Muscle of arm (tissue), 12 donors: ENCODE measurements around the gene PRXL2A. TPM values are rescaled to one million over a fixed set of nuclear protein-coding genes. Genes with fewer than 3 reads are reported as not detected.
A peak's percentile ranks its signal among the peaks of the same experiment; 100 is the strongest.
"Not testable (repeated sequence)": the region's sequence is repeated elsewhere in the genome, so short reads cannot be mapped to it uniquely, and the experiment has no call there.

Experiments
- DNase-seq: peaks from one replicate; pipeline ENCODE4 v3.0.0-alpha.2; 2013
- polyA plus RNA-seq, 12 donors: library from polyadenylated mRNA; unstranded; fragments of 120-200 nt; gene quantifications; one replicate each; pipeline ENCODE4 v1.2.1, GENCODE V29; 2013; ENCODE audit not compliant: insufficient read length in 12 of 12

Gene PRXL2A
- polyA plus RNA-seq, 12 donors, result 73.4 to 838 (median 87.9) TPM

DNA sequence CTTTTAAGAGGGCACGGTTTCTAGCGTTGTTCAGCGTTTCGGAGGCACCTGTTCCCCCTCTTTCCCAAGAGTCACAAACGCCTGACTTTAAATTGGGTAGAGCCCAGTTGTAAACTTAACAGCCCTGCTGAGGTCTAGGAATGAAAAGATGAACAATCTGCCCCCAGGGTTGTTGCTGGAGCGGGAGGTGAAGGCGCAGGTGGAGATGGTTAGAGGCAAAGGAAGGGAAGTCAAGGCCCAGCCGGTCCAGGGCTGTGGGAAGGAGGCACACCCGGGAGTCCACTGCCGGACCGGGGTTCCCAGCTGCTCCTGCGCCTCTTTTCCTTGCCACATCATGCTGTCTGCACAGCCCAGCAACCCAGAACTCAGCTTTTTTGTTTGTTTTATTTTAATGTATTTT, 770 bp downstream of the PRXL2A start:
- DNase-seq, result no peak

DNA sequence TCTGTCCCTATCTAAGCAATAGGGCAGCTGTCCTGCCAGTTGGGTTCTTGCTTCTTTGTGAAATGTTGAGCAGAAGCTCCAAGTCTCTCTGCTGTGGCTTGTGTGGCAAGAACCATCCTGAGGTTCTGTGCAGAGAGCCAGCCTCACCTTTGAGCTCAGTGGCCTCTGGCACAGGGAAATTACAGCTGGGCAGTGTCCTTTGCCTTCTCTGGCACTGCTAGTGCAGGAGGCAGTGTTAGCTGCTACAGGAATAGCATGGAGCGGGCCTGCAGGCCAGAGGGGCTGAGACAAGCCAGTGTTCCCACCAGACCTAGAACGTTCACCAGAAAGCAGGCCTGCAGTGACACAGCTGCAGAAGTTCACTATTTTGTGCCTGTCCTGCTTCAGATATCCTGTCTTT, 1.8 kb downstream of the PRXL2A start:
- no peak for DNase-seq

DNA sequence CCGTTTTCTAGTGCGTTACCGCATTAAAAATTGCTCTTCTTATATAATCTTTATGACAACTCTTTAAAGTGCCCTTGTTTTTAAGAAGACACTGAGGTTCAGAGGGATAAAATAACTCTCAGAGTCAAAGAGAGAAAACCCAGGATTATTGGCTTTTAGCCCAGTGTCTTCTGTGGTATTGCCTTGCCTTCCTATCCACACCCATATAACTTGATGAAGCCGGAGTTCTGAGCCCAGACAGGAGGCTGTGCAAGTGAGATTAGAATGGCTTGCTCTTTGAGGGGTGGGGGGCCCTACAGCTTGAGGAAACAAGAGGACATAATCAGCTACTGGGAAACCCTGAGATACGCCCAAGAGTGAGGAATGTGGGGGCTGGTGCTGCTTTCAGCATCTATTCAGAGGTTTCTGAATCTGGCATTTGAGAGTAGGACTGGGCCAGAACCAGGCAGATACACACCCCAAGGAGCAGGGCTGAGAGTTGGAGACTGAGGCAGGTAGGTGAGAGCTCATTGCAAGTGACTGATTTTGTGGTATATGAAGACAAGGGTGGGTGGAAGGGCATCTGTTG, 2.3 kb downstream of the PRXL2A start:
- no peak for DNase-seq

DNA sequence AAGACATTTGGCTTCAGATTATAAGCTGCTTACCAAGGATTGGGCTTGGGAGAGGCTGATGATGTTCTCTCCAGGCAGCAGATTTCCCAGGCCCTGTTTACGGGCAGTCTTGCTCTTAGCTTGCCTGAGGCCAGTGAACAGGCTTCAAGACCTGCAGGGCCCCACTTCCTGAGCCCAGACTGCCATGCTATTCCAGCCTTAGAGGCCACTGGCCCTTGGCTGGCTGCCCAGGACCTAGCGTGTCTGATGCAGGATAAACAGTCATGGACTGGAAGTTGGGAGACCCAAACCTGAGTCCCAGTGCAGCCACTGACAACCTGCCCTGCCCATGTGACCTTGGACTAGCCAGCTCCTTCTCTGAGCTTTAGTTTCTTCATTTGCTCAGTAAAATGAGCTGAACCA, 2.9 kb downstream of the PRXL2A start:
- DNase-seq, result no peak

DNA sequence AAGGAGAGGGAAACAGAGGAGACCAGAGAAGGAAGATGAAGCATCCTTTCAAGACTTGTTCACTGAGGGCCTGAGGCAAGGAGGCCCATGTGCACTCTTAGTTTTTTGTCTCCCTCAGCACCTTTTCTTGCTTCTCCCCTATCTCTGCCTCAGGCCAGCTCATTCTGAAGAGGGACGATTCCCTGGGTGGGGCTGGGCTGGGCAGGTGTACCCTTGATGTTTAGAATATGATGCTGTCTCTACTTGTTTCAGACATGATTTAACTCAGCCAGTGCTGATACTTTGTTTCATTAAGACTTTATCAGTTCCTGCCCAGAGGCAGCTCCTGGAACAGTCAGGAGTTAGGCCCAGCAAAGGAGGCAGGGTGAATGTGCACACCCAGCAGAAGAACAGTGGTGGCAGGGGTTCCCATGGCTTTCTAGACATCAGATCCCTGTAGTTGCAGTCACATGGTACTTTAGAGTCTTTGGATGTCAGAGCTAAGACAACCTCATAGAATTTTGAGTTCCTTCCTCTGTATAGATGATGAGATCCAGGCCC, 3.4 kb downstream of the PRXL2A start:
- no peak for DNase-seq

DNA sequence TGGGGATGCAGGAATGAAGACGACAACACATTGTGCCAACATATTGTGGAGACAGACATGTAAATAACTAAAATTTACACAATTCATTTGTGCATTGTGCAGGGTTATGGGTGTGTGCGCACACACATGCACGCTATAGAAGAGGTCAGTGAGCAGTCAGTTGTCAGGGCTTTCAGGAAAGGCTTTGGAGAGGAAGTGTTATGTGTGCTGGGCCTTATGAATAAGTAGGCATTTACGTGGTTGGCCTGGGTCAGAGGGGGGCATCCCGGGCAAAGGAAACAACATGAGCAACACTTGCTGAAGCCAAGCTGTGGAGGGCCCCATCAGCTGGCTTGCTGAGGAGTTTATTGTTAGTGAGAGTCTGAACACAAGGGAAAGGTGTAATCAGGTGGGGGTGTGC, 4.1 kb downstream of the PRXL2A start:
- no peak for DNase-seq

DNA sequence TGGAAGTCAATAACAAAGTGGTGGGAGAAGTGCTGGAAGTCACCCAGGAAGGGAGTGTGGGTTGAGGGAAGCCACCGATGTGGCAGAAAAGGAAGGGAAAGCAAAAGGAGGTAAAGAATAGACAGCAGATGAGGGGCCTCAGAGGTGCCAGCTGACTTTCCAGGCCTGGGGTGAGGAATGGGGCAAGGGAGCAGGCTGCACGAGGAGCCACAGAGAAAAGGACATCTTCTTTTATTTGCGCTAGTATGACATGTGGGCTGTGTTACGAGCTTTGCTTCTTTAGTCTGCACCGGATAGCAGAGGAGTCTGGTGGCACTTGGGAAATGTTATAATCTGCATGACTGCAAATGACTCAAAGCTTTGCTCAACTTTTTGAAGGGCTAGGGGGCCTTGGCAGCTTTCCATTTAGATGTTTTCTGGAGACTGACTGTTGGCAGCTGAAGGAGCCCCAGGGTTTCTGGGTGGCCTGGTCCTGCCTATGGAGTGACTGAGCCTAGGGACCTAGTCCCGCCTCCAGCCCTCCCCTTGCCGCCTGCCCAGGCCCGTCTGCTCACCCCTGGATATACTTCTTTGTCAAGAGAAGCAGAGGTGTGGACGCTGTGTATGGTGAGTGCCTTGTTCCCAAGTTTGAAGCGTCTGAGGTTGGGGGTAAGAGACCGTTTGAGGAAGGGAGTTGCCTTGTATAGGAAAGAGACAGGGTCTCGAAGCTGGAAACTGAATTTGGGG, 5.1 kb downstream of the PRXL2A start:
- no peak for DNase-seq

DNA sequence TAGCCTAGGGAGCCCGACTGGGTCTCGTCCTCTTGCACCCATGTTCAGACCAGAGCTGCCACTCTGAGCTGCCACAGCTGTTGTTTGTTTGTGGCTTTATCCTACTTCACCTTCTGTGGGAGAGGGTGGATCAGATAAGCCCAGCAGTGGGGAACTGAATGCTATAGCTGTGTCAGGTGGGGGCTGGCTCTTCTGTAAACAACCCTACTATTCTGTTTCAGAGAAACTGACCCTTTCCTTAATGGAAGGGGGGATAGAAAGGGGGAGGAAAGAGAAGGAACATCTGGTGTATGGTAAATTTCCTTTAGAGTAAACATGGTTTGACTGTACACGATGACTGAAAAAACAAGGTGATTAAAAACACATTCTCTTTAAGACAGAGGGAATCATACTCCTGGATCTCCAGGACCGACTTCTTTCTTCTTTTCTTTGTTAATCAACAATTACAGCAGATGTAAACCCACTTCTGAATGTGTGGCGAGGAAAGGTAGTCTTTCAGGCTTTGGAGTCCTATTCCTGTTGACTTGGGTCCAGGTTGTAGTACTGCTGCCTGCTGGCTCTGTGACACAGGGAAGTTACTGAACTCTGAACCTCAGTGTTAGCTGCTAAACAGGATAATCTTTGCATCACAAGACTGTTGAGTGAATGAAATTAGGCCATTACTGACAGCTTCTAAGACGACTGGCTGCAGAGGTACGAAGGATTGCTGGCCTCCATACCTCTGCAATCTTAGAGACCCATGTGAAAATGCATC, 6.0 kb downstream of the PRXL2A start:
- DNase-seq, result no peak

DNA sequence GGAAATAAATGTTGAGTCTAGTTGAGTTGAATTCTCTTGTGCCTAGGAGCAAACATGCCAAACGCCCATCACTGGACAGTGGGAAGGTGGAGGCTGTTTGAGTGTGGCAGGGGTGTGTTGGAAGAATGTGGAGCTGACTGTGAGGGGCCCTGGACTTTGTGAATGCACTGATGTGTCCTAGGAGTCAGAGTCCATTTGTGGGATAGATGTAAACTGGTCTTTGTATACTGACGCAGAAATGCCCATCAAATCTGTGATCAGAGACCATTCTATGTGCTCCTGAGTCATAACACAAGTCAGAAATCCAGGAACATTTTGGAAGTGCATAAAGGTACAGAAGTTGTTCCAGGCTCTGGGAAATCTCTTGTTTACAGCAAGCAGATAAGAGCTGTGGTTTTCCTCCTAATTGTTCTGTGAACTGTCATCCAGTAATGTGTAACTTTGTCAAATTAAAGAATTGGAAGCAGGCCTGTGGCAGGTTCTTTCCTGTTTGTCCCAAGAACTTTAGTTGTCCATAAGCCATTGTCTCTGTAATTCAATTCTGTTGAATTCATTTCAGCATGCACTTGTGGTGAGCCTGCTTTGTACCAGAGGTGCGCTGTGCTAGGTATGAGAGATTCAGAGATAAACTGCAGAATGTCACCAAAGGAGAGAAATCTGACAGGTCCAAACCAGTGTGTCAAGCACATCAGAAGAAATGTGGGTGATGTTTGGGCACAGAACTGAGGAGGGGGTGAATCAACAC, 7.6 kb downstream of the PRXL2A start:
- DNase-seq, result no peak

DNA sequence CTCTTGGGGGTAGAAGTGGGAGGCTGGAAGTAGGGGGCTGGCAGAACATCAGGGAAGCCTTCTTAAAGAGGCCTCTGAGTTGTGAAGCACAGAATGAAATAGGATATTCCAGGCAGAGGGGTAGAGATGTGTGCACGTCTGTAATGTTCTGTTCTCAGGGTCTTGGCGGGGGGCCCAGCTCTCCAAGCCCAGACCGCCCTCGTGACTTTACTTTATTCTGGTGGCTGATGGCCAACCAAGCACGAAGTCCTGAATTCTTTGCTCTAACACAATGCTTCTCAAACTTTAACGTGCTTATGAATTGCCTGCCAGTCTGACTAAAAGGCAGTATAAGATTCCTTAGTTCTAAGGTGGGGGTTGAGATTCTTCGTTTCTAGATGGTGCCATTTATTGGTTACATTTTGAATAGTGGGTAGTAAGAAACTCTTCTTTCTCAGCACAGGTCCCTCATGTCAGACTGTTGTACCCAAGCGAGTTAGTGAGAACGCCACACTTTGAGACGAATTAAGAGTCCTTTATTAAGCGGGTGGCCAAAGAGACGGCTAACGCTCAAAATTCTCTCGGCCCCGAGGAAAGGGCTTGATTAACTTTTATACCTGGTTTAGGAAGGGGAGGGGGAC, 8.2 kb downstream of the PRXL2A start:
- peak; percentile 75 for DNase-seq

DNA sequence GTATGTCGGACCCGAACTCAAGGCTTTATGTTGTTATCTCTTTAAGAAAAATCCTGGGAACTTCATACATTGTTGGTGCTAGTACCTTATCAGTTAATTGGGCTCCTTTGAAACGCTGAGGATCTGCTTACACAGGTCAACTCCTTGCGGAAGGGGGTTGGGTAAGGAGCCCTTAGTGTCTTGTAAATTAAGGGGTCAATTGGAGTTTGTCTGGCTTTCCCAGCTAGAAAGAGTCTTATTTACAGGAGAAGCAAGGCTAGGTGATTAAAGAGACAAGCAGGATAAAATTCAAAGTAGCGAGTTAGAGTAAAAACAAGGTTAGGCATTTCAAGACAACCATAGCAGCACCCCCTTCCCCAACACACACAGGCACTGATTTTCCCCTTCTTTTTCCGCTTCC, 8.9 kb downstream of the PRXL2A start:
- not testable (repeated sequence) for DNase-seq

DNA sequence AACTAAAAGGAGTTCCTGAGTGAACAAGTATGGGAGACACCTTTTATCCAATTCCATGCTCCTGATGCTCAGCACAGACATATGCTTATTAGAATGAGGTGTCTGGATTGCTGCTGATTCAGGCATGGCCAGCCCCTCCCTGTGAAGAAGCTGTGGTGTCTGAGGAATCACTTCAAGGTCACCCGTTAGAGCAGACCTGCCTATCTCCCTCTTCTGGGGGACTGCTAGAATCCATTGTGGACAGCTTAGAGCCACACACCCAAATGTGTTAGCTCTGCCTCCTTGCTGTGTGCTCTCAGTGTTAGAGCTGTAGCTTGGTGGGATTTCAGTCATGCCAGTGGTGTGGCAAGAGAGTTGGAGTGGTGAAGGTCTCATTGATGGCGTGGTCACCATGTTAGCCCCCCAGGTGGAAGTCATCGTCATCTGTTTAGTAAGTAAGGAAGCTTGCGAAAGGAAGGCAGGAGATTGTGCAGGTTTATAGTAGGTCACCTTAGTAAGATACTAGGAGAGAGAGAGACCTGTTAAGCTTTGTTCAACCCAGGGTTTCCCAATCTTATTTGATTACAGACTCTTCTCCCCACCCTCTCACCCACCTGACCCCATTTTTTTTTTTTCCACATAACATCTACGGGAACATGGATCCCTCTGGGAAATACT, 12.8 kb downstream of the PRXL2A start:
- no peak for DNase-seq

DNA sequence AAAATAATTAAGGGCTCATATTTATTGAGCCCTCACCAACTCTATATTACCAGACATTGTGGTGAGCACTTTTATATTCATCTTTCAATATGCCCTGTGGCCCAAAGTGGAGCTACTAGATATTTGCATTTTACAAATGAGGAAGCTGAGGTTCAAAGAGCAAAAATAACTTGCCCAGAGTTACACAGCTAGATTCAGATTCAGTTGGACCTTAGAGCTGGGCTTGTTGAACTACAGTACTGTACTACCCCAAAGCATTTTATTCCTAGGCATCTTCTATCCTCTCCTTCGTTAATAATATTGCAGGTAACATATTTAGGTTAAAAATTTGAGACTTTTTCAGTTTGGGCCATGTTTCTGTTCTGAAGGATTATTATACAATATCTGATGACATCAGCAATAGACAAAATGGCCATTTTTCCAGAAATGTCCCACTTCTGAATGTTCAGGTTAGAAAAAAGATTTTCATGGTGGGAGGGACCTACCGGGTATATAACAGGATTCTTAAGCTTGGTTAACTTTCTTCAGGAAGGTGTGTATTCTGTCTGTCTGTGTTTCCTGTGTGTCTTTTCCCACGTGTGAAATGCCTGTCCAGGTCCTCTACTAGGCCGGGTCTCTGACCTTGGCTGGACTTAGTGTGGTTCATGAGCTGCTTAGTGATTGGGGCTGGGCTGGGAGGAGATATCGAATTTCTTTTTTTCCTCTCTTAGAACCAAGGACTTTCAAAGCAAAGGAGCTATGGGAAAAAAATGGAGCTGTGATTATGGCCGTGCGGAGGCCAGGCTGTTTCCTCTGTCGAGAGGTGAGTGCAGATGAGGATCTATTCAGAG, 13.6 kb downstream of the PRXL2A start:
- DNase-seq, result no peak

DNA sequence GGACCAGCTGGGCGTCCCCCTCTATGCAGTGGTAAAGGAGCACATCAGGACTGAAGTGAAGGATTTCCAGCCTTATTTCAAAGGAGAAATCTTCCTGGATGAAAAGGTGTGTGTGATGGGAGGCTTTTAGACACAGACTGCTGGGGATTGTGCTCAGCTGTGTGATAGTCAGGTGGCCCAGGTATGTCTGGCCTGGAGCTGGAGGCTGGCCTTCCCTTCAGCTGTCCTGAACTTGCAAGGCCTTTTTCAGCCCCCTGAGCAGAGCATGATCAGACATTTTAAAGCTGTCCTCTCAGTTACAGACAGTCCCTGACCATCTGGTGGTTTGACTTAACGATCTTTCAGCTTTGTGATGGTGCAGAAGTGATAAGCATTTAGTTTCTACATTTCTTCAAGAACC, 17.6 kb downstream of the PRXL2A start:
- no peak for DNase-seq

DNA sequence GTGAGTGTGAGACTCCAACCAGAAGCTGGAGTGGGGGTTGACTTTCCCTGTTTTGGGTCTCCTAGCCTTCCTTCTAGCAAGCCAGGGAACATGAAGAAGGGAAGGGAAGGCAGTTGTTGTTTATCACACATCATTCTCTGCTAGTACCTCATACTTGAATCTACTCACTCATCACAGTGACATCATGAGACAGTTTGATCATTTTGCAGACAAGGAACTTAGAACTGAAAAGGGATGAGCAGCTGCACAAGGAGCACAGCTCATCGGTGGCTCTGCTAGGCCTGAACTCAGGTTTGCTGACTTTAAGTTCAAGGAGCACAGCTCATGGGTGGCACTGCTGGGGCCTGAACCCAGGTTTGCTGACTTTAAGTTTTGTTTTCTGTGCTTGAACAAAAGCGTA, 19.2 kb downstream of the PRXL2A start:
- no peak for DNase-seq

DNA sequence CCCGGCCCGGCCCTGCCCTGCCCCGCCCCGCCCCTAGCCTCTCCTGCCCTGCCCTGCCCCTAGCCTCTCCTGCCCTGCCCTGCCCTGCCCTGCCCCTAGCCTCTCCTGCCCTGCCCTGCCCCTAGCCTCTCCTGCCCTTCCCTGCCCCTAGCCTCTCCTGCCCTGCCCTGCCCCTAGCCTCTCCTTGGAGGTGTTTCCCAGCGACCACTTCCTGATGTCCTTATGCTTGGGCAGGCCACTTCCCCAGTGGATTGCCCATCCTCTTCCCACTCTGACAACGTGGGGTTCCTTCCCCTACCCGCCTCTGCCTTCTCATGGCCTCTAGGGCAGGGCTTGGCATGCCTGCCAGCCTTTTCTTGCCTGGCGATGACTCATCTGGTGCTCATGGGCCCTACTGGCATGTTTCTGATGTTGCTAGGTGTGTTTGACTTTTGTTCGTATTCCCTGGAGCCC, 21.2 kb downstream of the PRXL2A start:
- no peak for DNase-seq

DNA sequence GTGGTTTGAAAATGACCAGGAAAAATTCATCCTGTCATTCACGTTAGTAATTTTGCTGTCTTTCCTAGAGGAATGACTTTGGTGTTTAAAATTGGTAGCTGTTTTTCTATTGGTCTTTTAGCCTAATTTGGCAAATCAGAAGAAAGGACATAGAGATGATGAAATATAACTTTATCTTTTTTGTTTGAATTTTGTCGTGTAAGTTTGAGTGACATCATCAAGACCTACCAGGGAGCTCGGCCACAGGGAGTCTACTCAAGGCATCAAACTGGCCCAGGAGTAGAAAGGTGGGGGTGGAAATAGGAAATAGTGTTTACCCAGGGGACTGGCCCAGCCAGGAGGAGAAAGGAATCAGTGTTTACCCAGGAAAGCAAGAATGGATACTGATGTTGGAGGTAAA, 24.8 kb downstream of the PRXL2A start:
- no peak for DNase-seq

DNA sequence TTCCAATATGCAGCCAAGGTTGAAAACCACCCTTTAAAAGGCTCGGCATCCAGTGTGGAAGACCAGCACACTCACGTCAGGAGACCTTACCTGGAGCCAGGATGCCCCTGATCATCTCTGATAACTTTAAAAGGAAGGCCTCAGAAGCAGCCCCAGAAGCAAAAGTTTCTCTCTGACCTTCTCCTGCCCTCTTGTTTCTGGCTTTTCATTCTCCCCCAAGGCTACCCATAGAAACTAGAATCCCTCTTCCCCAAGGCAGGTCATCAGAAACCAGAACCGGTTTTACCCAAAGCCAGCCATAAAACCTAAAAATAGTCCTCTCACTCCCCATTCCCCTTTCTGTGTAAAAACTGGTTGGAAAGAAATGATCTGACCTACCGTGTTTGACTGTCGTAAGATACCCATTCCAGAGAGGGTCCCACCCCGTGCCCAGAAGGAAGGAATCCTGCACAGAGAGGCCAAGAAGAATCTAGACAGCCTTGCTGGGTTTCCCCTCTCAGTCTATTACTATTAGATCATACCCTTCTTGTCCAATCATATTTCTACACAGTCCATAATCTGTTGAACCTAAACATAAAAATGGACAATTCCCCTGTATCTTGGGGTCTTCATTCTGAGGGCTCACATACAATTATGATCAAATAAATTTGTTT, 28.2 kb downstream of the PRXL2A start:
- no peak for DNase-seq

DNA sequence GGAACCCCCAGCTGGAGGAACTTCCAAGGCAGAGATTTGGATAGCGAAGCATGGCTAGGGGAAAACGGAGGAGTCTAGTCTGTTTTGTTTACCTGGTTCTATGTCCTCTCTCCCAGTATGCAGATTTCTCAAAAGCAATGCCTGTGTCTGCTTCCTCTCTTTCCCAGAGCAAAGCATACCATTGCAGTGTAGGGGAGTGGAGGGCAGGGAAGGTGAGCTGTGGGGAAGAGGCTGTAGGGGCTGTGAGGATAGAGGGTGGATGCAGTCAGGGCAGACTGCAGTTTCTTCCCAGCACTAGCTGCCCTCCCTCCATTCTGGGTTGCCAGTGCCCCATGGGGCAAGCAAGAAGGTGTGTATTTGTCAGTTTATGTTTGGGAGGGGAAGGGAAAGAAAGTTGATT, 28.9 kb downstream of the PRXL2A start:
- DNase-seq, result no peak

DNA sequence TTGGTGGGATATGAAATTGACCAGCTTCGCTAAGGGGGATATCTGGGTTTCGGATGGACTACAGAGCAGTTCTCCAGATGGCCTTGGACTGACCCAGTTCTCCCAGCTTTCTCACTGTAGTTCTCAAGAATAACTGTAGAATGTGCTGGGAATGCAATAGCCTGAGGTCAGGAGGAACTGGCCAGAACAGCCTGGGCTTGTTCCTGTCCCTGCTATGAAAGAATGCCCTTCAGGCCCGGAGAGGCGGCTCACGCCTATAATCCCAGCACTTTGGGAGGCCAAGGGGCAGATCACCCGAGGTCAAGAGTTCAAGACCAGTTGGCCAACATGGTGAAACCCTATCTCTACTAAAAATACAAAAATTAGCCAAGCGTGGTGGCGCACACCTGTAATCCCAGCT, 33.5 kb downstream of the PRXL2A start:
- no peak for DNase-seq
